ENCODE data around the gene LCLAT1.
"Not testable (repeated sequence)": the region's sequence is repeated elsewhere in the genome, so short reads cannot be mapped to it uniquely, and the experiment has no call there.

Gene LCLAT1

GRCh38 chr2:30446602-30447148 is 371 bp upstream of the LCLAT1 start:
- in situ Hi-C loops (cut with HindIII; ENCODE audit: low pct_ligation_motif_present, low pct_unique_long_range_greater_than_20kb, low sequenced_read_pairs) = no loop called here
- no peak for DNase-seq

GRCh38 chr2:30448308-30448707 is 1.3 kb downstream of the LCLAT1 start:
- in situ Hi-C loops (cut with HindIII; ENCODE audit: low pct_ligation_motif_present, low pct_unique_long_range_greater_than_20kb, low sequenced_read_pairs) = no loop called here
- no peak for DNase-seq

GRCh38 chr2:30448866-30449265 is 1.8 kb downstream of the LCLAT1 start:
- in situ Hi-C loops (cut with HindIII; ENCODE audit: low pct_ligation_motif_present, low pct_unique_long_range_greater_than_20kb, low sequenced_read_pairs) = no loop called here
- no peak for DNase-seq

DNA sequence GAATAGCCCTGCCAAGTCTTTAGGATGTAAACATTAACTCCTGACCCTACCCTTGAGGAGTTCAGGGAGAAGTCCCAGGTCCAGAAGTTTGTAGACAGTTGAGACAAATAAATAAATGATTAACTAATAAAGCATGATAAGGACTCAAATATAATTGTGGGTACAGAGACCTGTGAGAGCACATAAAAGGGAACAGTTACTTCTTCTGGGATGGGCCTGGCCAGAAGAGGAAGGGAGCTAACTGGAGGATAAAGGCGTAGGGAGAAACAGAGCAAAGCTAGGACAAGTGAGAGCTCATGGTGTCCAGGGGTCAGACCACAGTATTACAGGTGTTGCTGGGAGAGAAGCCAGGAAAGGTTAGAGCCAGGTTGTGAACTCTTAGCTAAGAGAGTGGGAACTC is 3.0 kb downstream of the LCLAT1 start:
- no peak for DNase-seq
- in situ Hi-C loops (cut with HindIII; ENCODE audit: low pct_ligation_motif_present, low pct_unique_long_range_greater_than_20kb, low sequenced_read_pairs) = no loop called here

DNA sequence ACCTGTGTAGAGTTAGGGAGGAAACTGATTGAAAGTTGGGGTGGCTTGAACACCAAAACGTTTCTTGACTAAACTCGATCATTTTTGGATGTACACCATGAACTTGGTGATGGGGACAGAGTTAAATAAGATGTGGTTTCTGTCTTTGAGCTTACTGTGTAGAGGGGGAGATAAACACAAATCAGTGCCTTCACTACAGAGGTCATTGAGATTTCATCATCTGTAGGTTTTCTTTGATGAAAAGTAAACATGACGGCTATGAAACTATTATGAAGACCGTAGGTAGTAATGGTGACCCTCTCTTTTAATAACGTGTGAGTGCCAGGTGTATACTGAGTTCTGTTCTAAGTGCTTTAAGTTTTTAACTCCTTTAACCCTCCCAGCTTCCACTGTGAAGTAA is 6.5 kb downstream of the LCLAT1 start:
- in situ Hi-C loops (cut with HindIII; ENCODE audit: low pct_ligation_motif_present, low pct_unique_long_range_greater_than_20kb, low sequenced_read_pairs) = no loop called here
- no peak for DNase-seq

DNA sequence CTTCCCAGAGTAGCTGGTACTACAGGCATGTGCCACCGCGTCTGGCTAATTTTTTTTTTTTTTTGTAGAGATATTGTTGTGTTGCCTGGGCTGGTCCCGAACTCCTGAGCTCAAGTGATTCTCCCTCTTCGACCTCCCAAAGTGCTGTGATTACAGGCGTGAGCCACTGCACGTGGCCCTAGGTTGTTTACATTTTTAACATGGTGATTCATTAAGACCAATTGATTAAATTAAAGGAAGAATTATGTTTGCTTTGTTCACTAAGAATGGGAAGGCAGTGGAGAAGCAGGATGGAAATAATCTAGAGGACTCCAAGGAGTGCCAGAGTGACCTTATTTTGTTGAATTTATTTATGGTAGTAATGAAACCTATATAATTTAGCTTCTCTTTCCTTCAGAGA is 7.5 kb downstream of the LCLAT1 start:
- no peak for DNase-seq
- in situ Hi-C loops (cut with HindIII; ENCODE audit: low pct_ligation_motif_present, low pct_unique_long_range_greater_than_20kb, low sequenced_read_pairs) = no loop called here

GRCh38 chr2:30455114-30455738 is 8.2 kb downstream of the LCLAT1 start:
- in situ Hi-C loops (cut with HindIII; ENCODE audit: low pct_ligation_motif_present, low pct_unique_long_range_greater_than_20kb, low sequenced_read_pairs) = no loop called here
- no peak for DNase-seq

- in situ Hi-C loops (cut with HindIII; ENCODE audit: low pct_ligation_motif_present, low pct_unique_long_range_greater_than_20kb, low sequenced_read_pairs) = no loop called here
- DNase-seq = no peak
Measured at GRCh38 chr2:30456106-30456505, 9.1 kb downstream of the LCLAT1 start.

GRCh38 chr2:30456579-30456978 is 9.5 kb downstream of the LCLAT1 start:
- DNase-seq = no peak
- in situ Hi-C loops (cut with HindIII; ENCODE audit: low pct_ligation_motif_present, low pct_unique_long_range_greater_than_20kb, low sequenced_read_pairs) = no loop called here

GRCh38 chr2:30457296-30457695 is 10.2 kb downstream of the LCLAT1 start:
- DNase-seq = no peak
- in situ Hi-C loops (cut with HindIII; ENCODE audit: low pct_ligation_motif_present, low pct_unique_long_range_greater_than_20kb, low sequenced_read_pairs) = no loop called here

DNA sequence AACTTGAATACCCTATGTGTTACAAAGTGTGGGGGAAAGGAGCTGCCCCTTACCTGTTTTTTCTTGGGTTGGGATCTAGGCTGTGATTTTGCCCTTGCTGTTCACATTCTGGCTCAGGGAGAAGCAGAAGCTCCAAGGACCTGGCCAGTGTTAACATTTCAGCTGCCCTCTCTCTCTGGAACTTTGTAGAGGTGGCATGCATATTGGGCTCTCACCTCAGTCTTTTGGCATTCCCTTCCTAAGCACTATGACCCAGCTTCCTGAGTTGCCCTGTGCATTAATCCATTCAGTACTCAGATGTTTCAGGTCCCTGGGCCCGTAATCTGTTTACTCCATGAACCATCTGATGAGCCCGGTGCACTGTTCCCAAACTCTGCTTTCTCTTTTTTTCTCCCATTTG is 12.1 kb downstream of the LCLAT1 start:
- in situ Hi-C loops (cut with HindIII; ENCODE audit: low pct_ligation_motif_present, low pct_unique_long_range_greater_than_20kb, low sequenced_read_pairs) = no loop called here
- DNase-seq = no peak

DNA sequence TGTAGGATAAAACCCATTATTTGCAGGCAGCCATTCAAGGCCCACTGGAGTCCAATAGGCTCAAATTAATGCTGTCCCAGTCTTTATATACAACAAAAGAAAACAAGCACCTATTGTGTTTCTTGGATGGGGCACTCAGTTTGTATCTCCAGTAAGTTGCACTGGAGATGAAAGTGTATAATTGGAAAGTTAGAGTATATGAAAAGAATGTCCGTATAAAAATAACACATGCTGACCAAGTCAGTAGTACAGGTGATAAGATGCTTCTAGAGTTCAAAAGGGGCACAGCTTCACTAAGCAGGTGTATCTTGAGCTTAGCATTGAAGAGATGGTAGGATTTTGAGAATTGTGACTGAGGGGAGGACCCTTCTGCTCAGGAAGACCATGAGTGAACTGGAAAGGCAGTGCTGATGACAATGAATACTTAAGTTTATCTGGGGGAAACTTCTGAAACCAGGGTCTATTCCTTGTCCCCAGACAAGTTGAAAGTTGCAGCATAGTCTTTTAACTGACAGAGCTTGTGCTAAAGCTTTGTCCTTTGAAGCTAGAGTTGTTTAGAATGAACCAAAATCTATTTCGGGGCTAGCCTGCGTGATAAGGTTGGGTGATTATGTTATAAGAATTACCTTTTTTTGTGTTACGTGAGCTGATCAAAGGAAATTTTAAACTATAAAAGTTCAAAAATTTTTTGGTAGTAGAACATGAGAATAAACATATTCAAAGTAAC is 15.2 kb downstream of the LCLAT1 start:
- in situ Hi-C loops (cut with HindIII; ENCODE audit: low pct_ligation_motif_present, low pct_unique_long_range_greater_than_20kb, low sequenced_read_pairs) = no loop called here
- no peak for DNase-seq

GRCh38 chr2:30463535-30463934 is 16.5 kb downstream of the LCLAT1 start:
- DNase-seq = no peak
- in situ Hi-C loops (cut with HindIII; ENCODE audit: low pct_ligation_motif_present, low pct_unique_long_range_greater_than_20kb, low sequenced_read_pairs) = no loop called here

DNA sequence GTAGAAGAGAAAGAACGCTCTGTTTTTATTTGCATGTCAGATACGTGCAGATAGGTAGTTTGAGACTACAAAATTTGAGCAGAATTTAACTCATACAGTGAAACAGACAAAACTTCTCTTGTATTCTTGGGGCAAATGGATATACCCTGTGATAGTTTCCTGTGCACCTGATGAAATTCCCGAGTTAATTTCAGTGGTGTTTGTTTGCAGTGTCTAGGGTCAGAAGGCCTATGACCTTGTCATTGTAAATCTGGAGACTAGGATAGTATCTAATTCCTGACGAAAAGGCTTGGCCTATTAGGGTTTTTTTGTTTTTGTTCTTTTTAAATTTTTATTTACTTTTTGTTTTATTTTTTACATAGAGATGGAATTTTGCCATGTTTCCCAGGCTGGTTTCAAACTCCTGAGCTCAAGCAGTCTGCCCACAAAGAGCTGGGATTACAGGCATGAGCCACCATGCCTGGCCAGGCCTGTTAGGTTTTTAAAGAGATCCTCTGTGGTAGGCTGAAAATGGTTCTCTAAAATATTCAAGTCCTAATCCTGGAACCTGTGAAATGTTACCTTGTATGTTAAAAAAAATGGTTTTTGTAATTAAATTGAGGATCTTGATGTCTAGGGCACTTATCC is 17.6 kb downstream of the LCLAT1 start:
- DNase-seq = no peak
- in situ Hi-C loops (cut with HindIII; ENCODE audit: low pct_ligation_motif_present, low pct_unique_long_range_greater_than_20kb, low sequenced_read_pairs) = no loop called here

GRCh38 chr2:30465171-30465545 is 18.1 kb downstream of the LCLAT1 start:
- no peak for DNase-seq
- in situ Hi-C loops (cut with HindIII; ENCODE audit: low pct_ligation_motif_present, low pct_unique_long_range_greater_than_20kb, low sequenced_read_pairs) = no loop called here

- DNase-seq = no peak
- in situ Hi-C loops (cut with HindIII; ENCODE audit: low pct_ligation_motif_present, low pct_unique_long_range_greater_than_20kb, low sequenced_read_pairs) = no loop called here
Measured at GRCh38 chr2:30466216-30466615, 19.2 kb downstream of the LCLAT1 start.

DNA sequence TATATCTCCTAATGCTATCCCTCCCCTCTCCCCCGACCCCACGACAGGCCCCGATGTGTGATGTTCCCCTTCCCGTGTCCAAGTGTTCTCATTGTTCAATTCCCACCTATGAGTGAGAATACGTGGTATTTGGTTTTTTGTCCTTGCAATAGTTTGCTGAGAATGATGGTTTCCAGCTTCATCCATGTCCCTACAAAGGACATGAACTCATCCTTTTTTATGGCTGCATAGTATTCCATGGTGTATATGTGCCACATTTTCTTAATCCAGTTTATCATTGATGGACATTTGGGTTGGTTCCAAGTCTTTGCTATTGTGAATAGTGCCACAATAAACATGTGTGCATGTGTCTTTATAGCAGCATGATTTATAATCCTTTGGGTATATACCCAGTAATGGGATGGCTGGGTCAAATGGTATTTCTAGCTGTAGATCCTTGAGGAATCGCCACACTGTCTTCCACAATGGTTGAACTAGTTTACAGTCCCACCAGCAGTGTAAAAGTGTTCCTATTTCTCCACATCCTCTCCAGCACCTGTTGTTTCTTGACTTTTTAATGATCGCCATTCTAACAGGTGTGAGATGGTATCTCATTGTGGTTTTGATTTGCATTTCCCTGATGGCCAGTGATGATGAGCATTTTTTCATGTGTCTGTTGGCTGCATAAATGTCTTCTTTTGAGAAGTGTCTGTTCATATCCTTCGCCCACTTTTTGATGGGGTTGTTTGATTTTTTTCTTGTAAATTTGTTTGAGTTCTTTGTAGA is 20.2 kb downstream of the LCLAT1 start:
- in situ Hi-C loops (cut with HindIII; ENCODE audit: low pct_ligation_motif_present, low pct_unique_long_range_greater_than_20kb, low sequenced_read_pairs) = not testable (repeated sequence)

GRCh38 chr2:30470426-30470825 is 23.4 kb downstream of the LCLAT1 start:
- DNase-seq = no peak
- in situ Hi-C loops (cut with HindIII; ENCODE audit: low pct_ligation_motif_present, low pct_unique_long_range_greater_than_20kb, low sequenced_read_pairs) = no loop called here

More for the DNA sequence above, 20.2 kb downstream of the LCLAT1 start:
- not testable (repeated sequence) for DNase-seq

- in situ Hi-C loops (cut with HindIII; ENCODE audit: low pct_ligation_motif_present, low pct_unique_long_range_greater_than_20kb, low sequenced_read_pairs) = no loop called here
Measured at GRCh38 chr2:30472326-30472725, 25.3 kb downstream of the LCLAT1 start.

More at GRCh38 chr2:30472326-30472725, 25.3 kb downstream of the LCLAT1 start:
- no peak for DNase-seq
